HepG2 (cell line): ENCODE results near the gene GTF2F1. TPM values are rescaled to one million over a fixed set of nuclear protein-coding genes. Genes with fewer than 3 reads are reported as not detected.

ENCODE experiments used
- ATAC-seq: fragments of 200-7000 bp; cut with Tn5 transposase; 3 replicates; pipeline ENCODE4 v1.9.1; 2020; ENCODE audit warnings: mild to moderate bottlenecking, moderate library complexity
- BruUV-seq: library from RNA; stranded (reverse); fragments of 400-500 nt; replicated peaks from 2 replicates; lab custom pipeline; 2021; lab: Mats Ljungman, UMichigan
- CTCF ChIA-PET: fragments of 300-600 bp; formaldehyde crosslinking; extraction: SDS; loops from one replicate; lab custom pipeline; 2021; ENCODE audit warnings: low total read pairs, inconsistent platforms, low intra/inter-chr PET ratio; lab: Yijun Ruan, JAX
- POLR2A ChIA-PET: fragments of 350-600 bp; sonication (Branson Sonifier 250); formaldehyde crosslinking; loops from one replicate; lab custom pipeline; 2020; ENCODE audit warnings: antibody characterized with exemption, inconsistent platforms; lab: Yijun Ruan, JAX
- DNase-seq: peaks from one replicate; pipeline ENCODE4 v3.0.0-alpha.2; 2015; ENCODE audit warnings: low spot score
- FAIRE-seq: peaks from 3 replicates; lab custom pipeline; 2011; peaks lifted over from hg19 to GRCh38; lab: Jason Lieb, UNC
- H2AFZ ChIP-seq: one replicate; pipeline ENCODE4 v1.6.1; 2011; ENCODE audit warnings: low read length, inconsistent platforms
- H3K27ac ChIP-seq: fragments of 300-600 bp; 3 replicates; pipeline ENCODE4 v1.8.0; 2011; ENCODE audit warnings: mixed run types, mild to moderate bottlenecking, mixed read lengths, low read length, inconsistent platforms; ENCODE audit not compliant: insufficient read depth; ENCODE audit errors: extremely low read length
- H3K27me3 ChIP-seq, 2 experiments: fragments of 200-600 bp in 1 of 2; 2 replicates in 1 of 2; 3 replicates in 1 of 2; pipeline versions ENCODE4 v1.6.0 to v1.8.0; 2011; ENCODE audit warnings: low read length in 2 of 2, mild to moderate bottlenecking in 2 of 2, moderate library complexity in 2 of 2, inconsistent platforms in 1 of 2; ENCODE audit not compliant: insufficient read depth in 2 of 2, control insufficient read depth in 1 of 2
- H3K36me3 ChIP-seq, 2 experiments: fragments of 200-600 bp in 1 of 2; replicated peaks in 1 of 2; 2 replicates in 1 of 2; 3 replicates in 1 of 2; pipeline versions ENCODE4 v1.5.1 to v1.8.0; 2011; ENCODE audit warnings: low read length in 2 of 2, inconsistent platforms in 1 of 2; ENCODE audit not compliant: insufficient read depth in 2 of 2, control insufficient read depth in 1 of 2
- H3K4me1 ChIP-seq: 2 replicates; pipeline ENCODE4 v1.5.1; 2012; ENCODE audit warnings: low read length, inconsistent platforms; ENCODE audit not compliant: insufficient read depth
- H3K4me2 ChIP-seq: 2 replicates; pipeline ENCODE4 v1.6.0; 2011; ENCODE audit warnings: low read depth, low read length, inconsistent platforms
- H3K4me3 ChIP-seq, 3 experiments: fragments of 200-600 bp in 1 of 3; sonication (generic), shearing (Covaris generic) in 1 of 3; replicated peaks in 1 of 3; 2 replicates each; pipeline ENCODE4 v1.5.1; 2011 to 2016; ENCODE audit warnings: low read length in 3 of 3, inconsistent platforms in 2 of 3, low read depth in 2 of 3, mild to moderate bottlenecking in 2 of 3, control low read depth in 1 of 3, mixed read lengths in 1 of 3; ENCODE audit not compliant: insufficient read depth in 1 of 3
- H3K79me2 ChIP-seq: one replicate; pipeline ENCODE4 v1.6.1; 2011; ENCODE audit warnings: low read length, inconsistent platforms; ENCODE audit not compliant: insufficient read depth
- H3K9ac ChIP-seq: 2 replicates; pipeline ENCODE4 v1.6.0; 2011; ENCODE audit warnings: mild to moderate bottlenecking, low read depth, low read length, inconsistent platforms; ENCODE audit not compliant: insufficient read depth
- H3K9me3 ChIP-seq: 2 replicates; pipeline ENCODE4 v1.5.1; 2012; ENCODE audit warnings: mild to moderate bottlenecking, low read length
- H4K20me1 ChIP-seq: 2 replicates; pipeline ENCODE4 v1.6.0; 2011; ENCODE audit warnings: inconsistent platforms, mild to moderate bottlenecking, low read length, moderate library complexity; ENCODE audit not compliant: insufficient read depth
- AGO2 ChIP-seq: fragments of 200-400 bp; formaldehyde crosslinking; optimal IDR thresholded peaks from 2 replicates; pipeline ENCODE3; 2017; ENCODE audit warnings: mild to moderate bottlenecking, low read depth, low read length, moderate library complexity
- NFIC ChIP-seq: IDR thresholded peaks from 2 replicates; pipeline ENCODE4 v1.6.1; 2012; ENCODE audit warnings: mild to moderate bottlenecking, low read length, inconsistent platforms
- RBM39 ChIP-seq: fragments of 200-400 bp; formaldehyde crosslinking; IDR thresholded peaks from one replicate; pipeline ENCODE4 v1.6.1; 2018; ENCODE audit warnings: antibody characterized with exemption, mild to moderate bottlenecking, low read depth, low read length; ENCODE audit not compliant: poor library complexity, severe bottlenecking
- ZNF724P ChIP-seq: sonication (generic); formaldehyde crosslinking; IDR thresholded peaks from 2 replicates; pipeline ENCODE4 v1.8.0; 2022; ENCODE audit warnings: missing genetic modification reagents, borderline replicate concordance
- WGBS: methylation state at CpG from one replicate; pipeline ENCODE4 v1.1.6; 2017; ENCODE audit warnings: low lambda C conversion rate; 5-methylcytosine and 5-hydroxymethylcytosine counted together
- in situ Hi-C: cut with HindIII; loops from 2 replicates; pipeline ENCODE4 v1.10.0; 2017; ENCODE audit warnings: low pct_unique_long_range_greater_than_20kb; ENCODE audit not compliant: extremely low pct_ligation_motif_present
- intact Hi-C: fragments of 100-400 bp; cut with micrococcal nuclease; formaldehyde crosslinking; loops from one replicate; pipeline ENCODE4 v1.10.0; 2022; ENCODE audit not compliant: unreplicated experiment
- polyA plus RNA-seq, 8 experiments: library from polyadenylated mRNA; depleted of rRNA in 3 of 8; stranded (reverse) in 7 of 8; unstranded in 1 of 8; fragments of >200 nt; fragmentation: Illumina TruSeq in 4 of 8; extraction: Trizol in 4 of 8; gene quantifications; 2 replicates each; pipeline versions ENCODE4 v1.2.1 to v1.2.3, GENCODE V29; 2011 to 2016; ENCODE audit warnings: low read depth in 4 of 8, missing spikeins in 1 of 8, mixed read lengths in 1 of 8; ENCODE audit not compliant: insufficient read depth in 1 of 8
- total RNA-seq, 5 experiments: library from RNA; depleted of rRNA; stranded (reverse); fragments of >200 nt; fragmentation: Illumina TruSeq; extraction: Trizol; gene quantifications; 2 replicates each; pipeline ENCODE4 v1.2.3, GENCODE V29; 2016; ENCODE audit warnings: low read depth in 1 of 5
- TF ChIP-seq, protein P1 (sequence below): sonication (generic); formaldehyde crosslinking; IDR thresholded peaks from 2 replicates; pipeline ENCODE4 v1.5.0; 2020; ENCODE audit warnings: mild to moderate bottlenecking, missing genetic modification reagents, moderate library complexity
- TF ChIP-seq, protein P2 (sequence below): sonication (generic); formaldehyde crosslinking; IDR thresholded peaks from 2 replicates; pipeline ENCODE4 v1.4.0; 2020; ENCODE audit warnings: missing genetic modification reagents

GTF2F1 gene
- total and polyA plus RNA-seq, 2 of the 13 experiments (the other 11 are each of a cell fraction or from before 2014, with no cell fraction given), result 27.8 to 34.1 TPM

DNA sequence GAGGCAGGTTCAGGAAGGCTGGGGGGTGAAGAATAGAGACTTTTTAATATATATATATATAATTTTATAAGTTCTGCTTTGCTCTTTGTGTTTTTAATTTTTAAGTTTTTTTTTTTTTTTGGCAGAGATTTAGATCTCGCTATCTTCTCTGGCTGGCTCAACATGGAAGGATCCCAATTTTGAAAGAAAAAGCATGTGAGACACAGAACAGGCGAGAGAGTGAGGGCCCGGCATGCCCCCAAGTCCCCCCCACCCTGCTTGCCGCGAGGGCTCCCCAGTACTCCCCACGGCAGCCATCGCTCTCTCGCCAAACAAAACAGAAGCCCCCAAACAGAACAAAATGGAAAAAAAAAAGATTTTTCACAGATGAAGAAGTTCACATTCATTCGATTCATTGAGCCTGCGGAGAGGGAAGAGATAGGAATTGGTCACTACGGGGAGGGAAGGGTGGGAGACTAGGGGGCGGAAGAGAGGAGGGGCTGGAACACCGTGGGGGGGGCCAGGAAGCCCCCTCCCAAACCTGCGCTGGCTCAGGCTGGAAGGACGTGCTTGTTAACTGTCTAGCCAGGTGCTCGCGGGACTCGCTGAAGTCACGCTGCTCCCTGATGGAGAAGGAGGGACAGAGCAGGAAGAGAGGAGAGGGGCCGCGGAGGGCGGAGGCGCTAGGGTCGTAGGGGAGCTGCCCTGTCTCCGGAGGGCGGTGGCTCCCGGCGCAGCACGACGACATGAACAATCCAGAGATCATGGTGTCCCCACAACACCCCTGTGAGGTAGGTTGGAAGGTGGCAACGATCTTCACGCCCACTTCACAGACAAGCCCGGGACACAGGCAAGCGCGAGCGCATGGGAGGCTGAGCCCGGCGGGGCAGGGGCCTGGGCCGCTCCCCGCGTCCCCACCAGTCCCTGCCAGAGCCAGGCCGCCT is 21.0 kb upstream of the GTF2F1 start:
- Histone ChIP-seq H3K9me3 (no peaks in the 10 kb centered on the region), H3K27me3 (no peaks in the 10 kb centered on the region), H3K4me3 (no peak overlapping the region), H3K27ac (no peak overlapping the region), H3K79me2 (peaks cover 1% of the 10 kb centered on the region), H3K4me2 (no peak overlapping the region), H4K20me1 (peaks cover 13% of the 10 kb centered on the region; the same call in 1 of the 2 replicates), H3K9ac (no peak overlapping the region), H3K4me1 (no peaks in the 10 kb centered on the region), H2AFZ (no peak overlapping the region), H3K36me3 (peaks cover 25 to 52% of the 10 kb centered on the region in 2 experiments; a peak in 4 of 5 replicates)
- ChIA-PET POLR2A (no interaction called here), CTCF (no interaction called here)
- intact Hi-C loops (no loop called here), in situ Hi-C loops (no loop called here)
- DNase-seq (no peak), FAIRE-seq (no peak), ATAC-seq (no peak)
- WGBS, result 96% methylated on average over 40 of the region's 42 CpGs
- TF ChIP-seq, protein P1, sequence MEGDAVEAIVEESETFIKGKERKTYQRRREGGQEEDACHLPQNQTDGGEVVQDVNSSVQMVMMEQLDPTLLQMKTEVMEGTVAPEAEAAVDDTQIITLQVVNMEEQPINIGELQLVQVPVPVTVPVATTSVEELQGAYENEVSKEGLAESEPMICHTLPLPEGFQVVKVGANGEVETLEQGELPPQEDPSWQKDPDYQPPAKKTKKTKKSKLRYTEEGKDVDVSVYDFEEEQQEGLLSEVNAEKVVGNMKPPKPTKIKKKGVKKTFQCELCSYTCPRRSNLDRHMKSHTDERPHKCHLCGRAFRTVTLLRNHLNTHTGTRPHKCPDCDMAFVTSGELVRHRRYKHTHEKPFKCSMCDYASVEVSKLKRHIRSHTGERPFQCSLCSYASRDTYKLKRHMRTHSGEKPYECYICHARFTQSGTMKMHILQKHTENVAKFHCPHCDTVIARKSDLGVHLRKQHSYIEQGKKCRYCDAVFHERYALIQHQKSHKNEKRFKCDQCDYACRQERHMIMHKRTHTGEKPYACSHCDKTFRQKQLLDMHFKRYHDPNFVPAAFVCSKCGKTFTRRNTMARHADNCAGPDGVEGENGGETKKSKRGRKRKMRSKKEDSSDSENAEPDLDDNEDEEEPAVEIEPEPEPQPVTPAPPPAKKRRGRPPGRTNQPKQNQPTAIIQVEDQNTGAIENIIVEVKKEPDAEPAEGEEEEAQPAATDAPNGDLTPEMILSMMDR (CRISPR knock-in tag), result 0 out of 2 replicates have a peak, but pooled peaks have one; percentile 11
- TF ChIP-seq ZNF724P (CRISPR knock-in tag) (no peak), NFIC (no peak), AGO2 (peak; percentile 44), RBM39 (peak; percentile 14)
- TF ChIP-seq, protein P2, sequence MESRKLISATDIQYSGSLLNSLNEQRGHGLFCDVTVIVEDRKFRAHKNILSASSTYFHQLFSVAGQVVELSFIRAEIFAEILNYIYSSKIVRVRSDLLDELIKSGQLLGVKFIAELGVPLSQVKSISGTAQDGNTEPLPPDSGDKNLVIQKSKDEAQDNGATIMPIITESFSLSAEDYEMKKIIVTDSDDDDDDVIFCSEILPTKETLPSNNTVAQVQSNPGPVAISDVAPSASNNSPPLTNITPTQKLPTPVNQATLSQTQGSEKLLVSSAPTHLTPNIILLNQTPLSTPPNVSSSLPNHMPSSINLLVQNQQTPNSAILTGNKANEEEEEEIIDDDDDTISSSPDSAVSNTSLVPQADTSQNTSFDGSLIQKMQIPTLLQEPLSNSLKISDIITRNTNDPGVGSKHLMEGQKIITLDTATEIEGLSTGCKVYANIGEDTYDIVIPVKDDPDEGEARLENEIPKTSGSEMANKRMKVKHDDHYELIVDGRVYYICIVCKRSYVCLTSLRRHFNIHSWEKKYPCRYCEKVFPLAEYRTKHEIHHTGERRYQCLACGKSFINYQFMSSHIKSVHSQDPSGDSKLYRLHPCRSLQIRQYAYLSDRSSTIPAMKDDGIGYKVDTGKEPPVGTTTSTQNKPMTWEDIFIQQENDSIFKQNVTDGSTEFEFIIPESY (CRISPR knock-in tag), result peak; percentile 92
- BruUV-seq, result TSS peak; percentile 49
